Astrocyte of the cerebellum (primary cell): Measurements from ENCODE around the gene GAS7.
A peak's percentile ranks its signal among the peaks of the same experiment; 100 is the strongest.

Source experiments
- DNase-seq: peaks from one replicate; pipeline ENCODE4 v3.0.0-alpha.2; 2011; ENCODE audit warnings: low read depth
- H3K4me3 ChIP-seq: 2 replicates; pipeline ENCODE4 v1.5.1; 2011; ENCODE audit warnings: mild to moderate bottlenecking, low read depth, low read length, moderate library complexity
- in situ Hi-C: cut with HindIII; loops from 2 replicates; pipeline ENCODE4 v1.10.0; 2017; ENCODE audit warnings: low sequenced_read_pairs
- TF ChIP-seq, protein P1 (sequence below): IDR thresholded peaks from 2 replicates; pipeline ENCODE4 v1.5.1; 2012; ENCODE audit warnings: low read length, low read depth, moderate library complexity, mild to moderate bottlenecking; ENCODE audit errors: missing control alignments

Gene GAS7

DNA sequence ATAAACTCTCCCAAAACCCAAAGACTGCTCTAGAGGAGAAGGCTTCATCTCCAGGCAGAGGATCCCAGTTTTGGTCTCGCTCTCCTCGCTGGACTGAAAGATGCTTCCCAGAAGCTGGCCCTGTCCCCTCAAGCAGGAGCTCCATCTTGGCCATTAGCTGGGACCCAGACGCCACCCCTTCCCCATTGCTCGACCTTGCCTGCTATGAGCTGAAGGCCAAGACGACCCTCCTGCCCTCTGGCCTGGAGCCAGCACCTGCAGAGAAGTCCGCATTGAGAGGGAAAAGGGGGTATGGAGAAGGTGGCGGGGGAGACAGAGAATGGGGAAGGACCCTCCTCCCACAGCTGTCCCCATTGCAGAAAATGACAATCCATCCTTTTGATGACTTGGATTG is 289.8 kb downstream of the GAS7 start:
- TF ChIP-seq, protein P1, sequence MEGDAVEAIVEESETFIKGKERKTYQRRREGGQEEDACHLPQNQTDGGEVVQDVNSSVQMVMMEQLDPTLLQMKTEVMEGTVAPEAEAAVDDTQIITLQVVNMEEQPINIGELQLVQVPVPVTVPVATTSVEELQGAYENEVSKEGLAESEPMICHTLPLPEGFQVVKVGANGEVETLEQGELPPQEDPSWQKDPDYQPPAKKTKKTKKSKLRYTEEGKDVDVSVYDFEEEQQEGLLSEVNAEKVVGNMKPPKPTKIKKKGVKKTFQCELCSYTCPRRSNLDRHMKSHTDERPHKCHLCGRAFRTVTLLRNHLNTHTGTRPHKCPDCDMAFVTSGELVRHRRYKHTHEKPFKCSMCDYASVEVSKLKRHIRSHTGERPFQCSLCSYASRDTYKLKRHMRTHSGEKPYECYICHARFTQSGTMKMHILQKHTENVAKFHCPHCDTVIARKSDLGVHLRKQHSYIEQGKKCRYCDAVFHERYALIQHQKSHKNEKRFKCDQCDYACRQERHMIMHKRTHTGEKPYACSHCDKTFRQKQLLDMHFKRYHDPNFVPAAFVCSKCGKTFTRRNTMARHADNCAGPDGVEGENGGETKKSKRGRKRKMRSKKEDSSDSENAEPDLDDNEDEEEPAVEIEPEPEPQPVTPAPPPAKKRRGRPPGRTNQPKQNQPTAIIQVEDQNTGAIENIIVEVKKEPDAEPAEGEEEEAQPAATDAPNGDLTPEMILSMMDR, result no peak
- no peak overlapping the region for H3K4me3 ChIP-seq
- in situ Hi-C loops, result no loop called here
- DNase-seq, result no peak

DNA sequence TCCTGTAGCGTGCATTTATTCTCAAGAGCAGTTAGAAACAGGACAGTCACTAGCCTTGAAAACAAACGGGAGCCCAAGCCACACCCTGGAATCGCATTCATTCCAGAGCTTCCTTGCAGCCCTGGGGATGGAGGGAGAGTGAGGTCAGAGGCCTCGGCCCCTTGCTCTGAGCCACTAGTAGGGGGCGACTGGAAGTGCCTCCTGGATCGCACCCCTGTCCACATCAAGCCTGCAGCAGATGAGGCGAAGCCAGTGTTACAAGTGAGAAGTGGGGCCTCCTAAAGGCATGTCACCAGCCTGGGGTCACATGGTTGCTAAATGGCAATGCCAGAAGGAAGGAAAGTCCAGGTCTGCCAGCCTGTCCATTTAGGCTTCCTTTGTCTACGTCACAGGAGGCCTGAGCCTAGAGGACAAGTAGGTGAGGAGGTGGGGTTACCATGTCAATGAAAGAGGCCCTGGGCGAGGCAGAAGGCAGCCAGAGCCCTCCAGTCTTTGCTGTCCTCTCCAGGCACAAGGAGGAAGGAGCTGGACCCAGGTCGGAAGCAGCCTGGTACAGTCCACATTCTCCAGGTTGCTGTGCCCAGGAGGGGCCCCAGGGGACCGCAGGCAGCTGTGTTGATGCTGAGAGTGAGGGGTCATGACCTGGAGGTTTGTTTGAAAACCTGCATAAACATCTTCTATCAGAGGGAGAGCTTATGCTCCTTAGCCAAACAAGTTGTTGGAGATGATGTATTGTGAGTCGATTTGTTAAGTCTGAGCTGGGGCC is 290.3 kb downstream of the GAS7 start:
- TF ChIP-seq, protein P1, result no peak
- DNase-seq, result no peak
- no peak overlapping the region for H3K4me3 ChIP-seq
- in situ Hi-C loops, result no loop called here

DNA sequence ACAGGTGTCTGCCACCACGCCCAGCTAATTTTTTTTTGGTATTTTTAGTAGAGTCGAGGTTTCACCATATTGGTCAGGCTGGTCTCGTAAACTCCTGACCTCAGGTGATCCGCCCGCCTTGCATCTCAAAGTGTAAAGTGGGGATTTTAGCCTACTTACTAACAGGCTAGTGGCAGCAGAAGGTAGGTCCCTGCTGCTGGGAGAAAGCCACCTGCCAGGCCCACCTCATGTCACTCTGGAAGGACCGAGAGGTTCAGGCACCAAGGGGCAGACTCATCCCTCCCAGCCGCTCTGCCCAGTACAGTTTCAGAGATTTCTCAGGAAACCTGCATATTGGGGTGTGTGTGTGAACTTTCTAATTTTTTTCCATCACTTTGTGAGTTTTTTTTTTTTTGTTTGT is 291.3 kb downstream of the GAS7 start:
- DNase-seq, result no peak
- TF ChIP-seq, protein P1, result no peak
- in situ Hi-C loops, result no loop called here
- H3K4me3 ChIP-seq, result no peak overlapping the region

DNA sequence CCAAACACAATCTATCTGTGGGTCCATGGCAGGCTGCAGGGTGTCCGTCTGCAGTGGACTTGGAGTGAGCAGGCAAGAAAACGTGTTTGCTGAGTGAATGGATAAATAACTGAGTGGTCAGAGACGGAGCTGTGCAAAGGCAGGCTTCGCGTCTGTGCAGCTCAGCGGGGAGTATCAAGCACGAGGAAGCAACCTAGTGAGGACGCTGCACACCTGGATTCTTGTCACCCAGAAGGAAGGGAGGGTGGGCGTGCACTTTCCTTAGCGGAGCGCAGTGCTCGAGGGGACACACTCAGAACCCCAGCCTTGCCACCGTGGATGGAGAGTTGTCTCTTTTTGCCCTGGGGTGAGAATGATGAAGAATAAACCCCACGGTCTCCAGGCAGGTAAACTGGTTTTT is 291.8 kb downstream of the GAS7 start:
- in situ Hi-C loops, result no loop called here
- DNase-seq, result no peak
- TF ChIP-seq, protein P1, result no peak
- H3K4me3 ChIP-seq, result no peak overlapping the region

DNA sequence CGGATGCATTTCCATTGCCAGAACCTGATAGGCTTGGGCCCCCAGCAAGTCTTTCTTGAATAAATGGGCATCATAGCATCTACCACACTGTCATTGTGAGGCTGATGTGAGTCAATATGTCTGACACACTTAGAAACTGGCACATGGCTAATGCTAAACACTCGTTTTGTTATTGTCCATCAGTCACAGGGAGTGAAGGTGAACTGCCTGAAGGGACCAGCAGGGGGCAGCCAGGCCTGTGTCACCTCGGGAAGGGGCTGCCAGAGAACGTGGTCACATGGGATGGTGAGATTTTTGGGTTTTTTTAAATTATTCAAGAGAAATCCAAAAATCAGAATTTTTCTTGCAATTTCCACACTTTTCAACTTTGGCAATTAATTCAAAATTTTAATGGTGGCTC is 292.5 kb downstream of the GAS7 start:
- TF ChIP-seq, protein P1, result peak; percentile 52
- DNase-seq, result no peak
- H3K4me3 ChIP-seq, result no peak overlapping the region
- in situ Hi-C loops, result no loop called here

DNA sequence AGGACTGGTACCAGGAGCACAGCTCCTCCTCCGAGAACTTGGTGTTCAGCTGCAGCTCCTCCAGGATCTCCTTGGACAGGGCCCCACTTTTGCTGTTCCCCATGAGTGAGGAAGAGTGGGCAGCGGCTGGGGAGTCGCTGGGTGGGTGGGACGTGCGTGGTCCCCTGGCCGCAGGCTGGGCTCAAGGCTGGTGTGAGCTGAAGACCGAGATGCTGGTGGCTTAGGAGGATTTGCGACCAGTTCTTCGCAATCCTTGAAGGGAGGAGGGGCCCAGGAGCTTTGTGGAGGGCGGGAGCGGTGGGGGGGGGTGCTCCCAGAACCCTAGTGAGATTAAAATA is 293.4 kb downstream of the GAS7 start, which contains the start of gene RCVRN:
RCVRN (minus strand) TSS at position 194 of the 338 bp plus-strand sequence; CDS start at position 103, 91 bp downstream.
- H3K4me3 ChIP-seq, result no peak within 1 kb of the TSS
- TF ChIP-seq, protein P1, result no peak
- in situ Hi-C loops, result no loop called here
- DNase-seq, result no peak
